Activated CD4-positive, alpha-beta T cell treated with anti-CD3 and anti-CD28 coated beads, Interleukin-10, Interleukin-2, amounts not matched to agents 100 ng/mL and 50 ng/mL, durations not matched to agents 16 hours and 8 hours (primary cell): ENCODE data around the gene UNC13B.
"Not testable (repeated sequence)": the region's sequence is repeated elsewhere in the genome, so short reads cannot be mapped to it uniquely, and the experiment has no call there.

Experiments
- DNase-seq: peaks from one replicate; pipeline ENCODE4 v3.0.0-alpha.2; 2020

UNC13B gene

DNA sequence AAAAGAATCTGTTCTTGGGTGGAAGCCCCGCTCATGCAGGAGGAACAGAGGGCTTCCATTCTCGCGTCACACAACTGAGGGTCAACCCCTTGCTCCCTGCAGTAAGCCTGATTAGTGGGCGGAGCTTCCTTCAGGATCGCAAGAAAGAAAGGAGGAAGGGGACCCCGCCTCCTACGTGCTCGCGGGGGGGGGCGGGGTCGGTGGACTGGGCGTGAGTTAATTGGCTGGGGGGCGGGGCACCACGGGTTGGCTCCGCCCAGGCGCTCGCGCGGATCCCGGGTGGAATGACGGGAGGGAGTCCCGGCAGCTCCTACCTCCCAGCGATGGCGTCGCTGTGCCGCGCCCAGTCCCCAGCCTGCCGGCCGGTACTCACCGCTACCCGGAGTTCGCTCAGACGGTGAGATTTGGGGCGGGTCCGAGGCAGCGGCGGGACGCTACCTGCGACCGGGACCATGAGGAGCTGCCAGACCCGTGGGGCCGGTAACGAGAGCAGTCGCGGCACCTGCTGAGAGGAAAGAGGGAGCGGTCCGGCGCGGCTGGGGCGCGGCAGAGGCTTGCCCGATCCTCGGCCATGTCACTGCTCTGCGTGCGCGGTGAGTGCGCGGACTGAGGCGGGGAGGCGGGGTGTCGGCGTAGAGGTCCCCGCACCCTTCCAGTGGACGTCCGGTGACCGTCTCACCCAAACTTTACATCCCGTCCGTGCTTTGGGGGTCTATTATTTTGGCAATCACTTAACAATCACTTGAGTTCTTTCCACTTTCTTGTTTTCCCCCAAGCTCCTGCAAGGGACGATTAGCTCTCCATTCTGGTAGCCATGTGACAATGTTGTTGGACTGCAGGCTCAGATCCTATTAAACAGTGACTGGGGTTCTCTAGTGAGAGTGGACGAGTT is at the start of gene UNC13B:
TSS of gene UNC13B (plus strand) at position 297 of the 892 bp plus-strand sequence. CDS start at position 572, 275 bp downstream.
- DNase-seq, result peak; percentile 86

DNA sequence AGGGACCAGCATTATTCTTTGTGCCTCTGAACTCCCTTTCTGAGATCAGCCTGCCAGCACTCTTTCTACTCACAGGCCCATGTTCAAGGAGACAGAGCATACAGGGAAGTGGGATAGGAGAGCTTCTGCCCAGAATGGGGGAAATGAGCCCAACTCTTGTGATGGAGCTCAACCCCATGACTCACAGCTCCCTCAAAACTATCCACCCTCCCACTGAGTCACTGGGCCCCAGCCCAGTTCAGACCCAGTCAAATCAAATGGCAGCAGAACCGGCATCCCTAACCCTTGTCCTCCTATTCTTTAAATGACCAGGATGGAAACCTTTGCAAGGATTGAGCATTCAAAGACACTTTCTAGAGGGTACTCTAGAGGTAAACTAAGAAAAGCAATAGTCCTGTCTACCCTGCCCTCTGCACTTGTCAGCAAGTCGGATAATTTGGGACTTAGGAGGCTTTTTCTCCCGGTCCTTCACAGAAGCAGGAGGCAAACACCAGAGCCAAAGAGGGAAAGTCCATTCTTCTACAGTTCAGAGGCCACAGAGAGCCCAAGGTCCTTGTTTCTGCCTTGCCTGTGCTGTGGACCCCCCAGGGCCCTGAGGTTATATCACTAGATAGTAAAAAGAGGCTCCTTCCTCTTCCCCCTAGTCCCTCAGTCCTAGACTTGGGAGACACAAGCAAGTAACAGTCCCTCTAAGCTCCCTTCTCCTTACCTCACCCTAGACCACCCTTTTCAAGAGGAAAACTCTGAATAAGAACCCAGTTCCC is 49.4 kb upstream of the UNC13B start:
- no peak for DNase-seq

DNA sequence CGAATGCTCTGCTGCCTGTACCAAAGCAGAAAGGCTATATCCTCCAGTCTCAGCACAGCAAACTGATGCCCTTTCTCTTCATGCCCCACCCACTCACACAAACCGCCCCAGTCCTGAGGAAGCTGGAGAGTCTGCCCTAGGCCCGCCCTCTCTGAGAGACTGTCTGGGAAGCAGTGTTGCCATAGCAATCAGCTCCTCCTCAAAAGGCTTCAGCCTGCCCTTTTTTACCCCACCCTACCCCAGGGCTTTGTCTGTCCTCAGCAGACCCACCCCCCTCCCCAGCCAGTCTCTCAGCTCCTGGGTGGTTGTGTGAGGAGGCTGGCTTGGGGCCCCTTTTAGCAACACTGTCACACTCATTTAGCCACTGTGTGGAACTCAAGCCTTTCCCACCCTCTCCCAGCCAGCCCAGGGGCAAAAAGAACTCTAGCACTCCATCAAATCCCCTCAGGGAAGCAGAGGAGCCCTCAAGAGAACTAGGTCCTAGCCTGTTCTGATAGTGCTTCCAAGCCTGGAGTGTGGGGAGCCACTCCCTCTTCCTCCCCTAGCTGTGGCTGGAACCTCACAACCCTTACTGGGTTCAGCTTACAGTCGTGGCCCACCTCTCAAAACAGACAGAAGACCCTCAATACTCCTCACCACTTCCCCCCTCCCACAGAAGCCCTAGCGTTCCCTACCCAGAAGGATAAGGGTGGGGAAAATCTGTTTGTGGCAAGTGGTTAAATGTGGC is 47.5 kb upstream of the UNC13B start:
- peak; percentile 83 for DNase-seq

DNA sequence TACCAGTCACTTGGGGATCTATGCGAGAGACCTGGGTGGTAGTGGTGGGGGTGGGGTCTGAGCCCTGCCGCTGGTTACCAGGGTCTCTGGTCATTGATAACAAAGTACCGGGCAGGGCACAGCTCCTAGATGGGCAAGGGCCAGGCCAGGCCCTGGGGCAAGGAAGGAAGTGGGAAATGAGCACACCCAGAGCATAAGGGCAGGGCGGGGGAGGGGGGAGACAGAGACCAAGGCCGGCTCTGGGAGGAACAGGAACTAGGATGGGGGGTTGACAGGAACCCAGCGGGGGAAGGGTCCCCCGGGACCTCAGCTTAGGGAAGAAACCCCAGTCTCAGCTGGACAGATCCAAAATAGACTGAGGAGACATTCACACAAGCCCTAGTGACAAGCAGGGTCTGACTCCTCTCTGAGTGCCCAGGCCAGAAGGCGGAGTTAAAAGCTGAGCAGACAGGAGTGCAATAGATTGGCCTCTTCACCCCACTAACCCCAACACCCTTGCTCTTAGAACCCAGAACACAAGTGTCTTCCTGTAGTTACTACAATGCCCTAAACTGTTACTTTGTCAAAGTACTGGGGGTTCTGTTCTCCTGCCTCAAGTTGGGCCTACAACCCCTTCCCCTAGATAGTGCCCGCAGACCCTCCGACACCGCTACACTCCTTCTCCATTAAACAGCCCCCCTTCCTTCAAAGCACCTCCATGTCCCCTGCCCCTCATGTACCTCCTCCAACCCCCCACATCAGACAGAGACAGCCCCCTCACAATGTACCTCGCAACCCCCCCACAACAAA is 46.8 kb upstream of the UNC13B start:
- DNase-seq, result peak; percentile 36

DNA sequence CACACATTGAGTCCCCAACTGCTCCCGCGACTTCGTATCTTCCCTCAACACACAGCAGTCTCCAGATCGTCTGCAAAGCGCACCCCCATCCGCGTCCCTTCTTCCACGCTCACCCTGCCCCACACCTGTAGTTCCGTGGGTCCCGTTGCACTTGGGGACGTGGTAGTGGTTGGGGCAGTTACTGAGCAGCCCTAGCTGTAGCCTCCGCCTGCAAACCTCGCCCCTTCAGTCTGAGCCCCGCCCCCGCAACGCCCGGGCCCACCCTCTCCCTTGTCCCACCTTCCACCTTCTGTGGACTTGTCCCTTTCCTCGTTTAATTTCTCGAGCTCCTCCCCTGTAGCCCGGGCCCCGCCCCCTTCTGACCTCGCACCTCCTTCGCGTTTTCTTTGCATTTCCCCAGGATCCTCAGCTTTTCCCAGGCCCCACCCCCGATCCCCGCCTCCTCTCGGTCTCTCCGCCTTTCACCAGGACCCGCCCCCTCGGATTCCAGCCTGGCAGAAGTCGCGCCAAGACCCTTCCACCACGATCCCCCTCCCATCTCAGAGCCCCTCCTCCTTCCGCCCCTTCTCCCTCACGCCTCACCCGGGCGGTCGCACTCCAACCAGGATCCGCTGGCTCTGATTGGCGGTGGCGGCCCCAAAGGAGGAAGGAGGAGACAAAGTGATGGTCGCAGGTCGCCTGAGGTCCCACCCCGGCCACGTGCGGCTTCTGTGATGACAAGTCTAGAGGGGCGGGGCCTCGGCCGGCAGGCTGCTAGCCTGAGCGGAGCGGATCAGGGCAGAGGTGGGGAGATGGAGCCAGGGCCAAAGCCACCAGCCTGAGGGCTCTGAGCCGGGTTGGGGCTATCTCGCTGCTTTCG is 45.9 kb upstream of the UNC13B start, which contains the start of gene ATOSB:
TSS of gene ATOSB (minus strand) at position 183 of the 859 bp plus-strand sequence. CDS start 7,588 bp downstream, outside the sequence.
- DNase-seq, result peak; percentile 94

DNA sequence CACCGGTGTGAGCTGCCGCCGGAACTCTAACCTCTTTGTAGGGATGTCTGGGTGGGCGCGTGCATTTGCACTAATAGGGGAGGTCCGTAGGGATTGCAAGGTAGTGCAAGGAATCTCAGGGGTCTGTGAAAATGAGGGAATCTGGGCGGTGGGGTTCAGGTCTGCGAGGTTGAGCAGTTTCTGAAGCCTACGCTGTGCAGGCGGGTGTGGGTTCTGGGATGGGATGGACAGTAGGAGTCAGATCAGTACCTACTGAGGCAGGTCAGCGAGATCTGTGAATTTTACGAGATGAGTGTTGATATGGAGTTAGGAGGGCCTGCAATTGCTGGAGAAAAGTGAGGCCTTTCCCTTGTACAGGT is 45.3 kb upstream of the UNC13B start:
- no peak for DNase-seq

DNA sequence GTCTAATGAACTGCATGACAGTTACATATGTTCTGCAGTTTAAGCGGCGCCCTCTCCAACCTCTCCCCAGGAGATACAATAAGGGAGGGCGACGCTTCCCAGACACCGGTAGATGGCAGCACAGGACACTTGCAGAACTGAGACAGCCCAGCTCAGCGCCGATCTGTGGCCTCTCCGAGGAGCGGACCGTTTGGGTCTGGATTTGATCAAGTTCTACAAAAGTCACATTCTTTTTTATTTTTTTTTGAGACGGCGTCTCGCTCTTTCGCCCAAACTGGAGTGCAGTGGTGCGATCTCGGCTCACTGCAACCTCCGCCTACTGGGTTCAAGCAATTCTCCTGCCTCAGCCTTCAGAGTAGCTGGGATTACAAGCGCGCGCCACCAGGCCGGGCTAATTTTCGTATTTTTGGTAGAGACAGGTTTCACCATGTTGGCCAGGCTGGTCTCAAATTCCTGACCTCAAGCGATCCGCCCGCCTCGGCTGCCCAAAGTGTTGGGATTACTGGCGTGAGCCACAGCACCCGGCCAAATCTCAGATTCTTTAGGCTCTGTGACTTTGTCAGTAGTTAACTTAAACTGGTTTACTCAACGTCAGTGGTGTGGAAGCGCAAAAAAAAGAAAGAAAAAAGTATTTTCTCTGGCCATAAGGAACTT is 44.8 kb upstream of the UNC13B start:
- DNase-seq, result peak; percentile 93

DNA sequence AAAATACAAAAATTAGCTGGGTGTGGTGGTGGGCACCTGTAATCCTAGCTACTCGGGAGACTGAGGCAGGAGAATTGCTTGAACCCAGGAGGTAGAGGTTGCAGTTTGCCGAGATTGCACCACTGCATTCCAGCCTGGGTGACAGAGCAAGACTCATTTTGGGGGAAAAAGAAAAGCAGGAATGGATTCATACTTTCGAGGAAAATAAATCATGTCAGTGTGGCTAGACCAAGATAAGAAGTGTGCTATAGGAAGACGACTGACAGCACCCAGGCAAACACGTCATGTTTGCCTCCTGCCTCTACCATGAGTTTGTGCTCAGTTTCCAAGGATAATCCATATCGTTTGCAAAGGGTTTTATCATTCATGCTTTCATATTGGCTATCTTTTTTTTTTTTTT is 26.9 kb upstream of the UNC13B start:
- no peak for DNase-seq

DNA sequence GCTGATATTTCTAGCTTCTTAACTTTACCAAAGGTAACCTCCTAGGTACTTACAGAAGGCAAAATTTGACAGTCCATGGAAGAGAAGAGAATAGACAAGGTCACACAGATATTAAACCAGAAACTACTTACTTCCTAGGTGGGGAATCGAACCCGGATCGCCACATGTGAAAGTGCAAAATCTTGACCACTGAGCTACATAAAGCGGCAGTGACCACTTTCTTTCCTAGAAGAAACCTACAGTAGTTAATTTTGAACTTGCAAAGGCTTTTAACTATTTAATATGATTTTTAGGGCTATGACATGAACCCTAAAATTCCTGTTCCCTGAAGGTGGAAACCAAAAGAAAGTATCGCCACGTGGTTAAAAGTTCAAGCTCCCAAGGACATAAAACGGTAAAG is 25.8 kb upstream of the UNC13B start:
- DNase-seq, result no peak

DNA sequence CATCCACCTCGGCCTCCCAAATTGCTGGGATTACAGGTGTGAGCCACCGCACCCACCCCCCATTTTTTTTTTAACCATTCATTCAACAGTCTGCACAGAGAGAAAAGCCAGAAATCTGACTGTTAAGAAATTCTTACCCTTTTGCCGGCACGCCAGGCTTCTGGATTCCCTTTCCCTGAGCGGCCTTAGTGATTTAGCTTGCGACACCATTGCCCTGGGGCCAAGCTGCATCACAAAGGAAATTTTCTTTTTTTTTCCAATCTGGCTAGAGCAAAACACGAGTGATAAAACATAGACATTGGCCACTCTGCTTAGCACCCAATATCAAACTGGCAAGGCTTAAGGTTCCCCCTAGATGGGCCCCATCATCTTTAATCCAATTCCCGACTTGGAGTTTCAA is 24.9 kb upstream of the UNC13B start:
- DNase-seq, result no peak

DNA sequence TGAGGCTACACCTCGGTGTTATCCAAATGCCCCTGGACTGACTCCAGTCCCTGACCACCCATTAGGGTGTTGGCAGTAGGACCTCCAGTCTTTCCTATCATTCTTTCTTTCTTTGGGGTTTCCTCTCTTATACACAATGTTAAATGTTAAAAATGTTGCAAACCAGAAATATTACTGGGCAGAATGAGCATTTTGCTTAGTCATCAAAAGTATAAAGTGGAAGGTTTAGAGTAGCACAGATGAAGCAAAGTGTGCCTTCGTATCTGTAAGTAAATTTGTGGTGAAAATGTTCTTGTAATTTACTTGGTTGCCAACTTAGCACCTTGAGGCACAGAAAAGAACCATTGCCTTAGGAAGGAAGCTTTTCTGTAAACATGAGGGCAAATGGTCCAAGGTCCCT is 21.7 kb upstream of the UNC13B start:
- no peak for DNase-seq

DNA sequence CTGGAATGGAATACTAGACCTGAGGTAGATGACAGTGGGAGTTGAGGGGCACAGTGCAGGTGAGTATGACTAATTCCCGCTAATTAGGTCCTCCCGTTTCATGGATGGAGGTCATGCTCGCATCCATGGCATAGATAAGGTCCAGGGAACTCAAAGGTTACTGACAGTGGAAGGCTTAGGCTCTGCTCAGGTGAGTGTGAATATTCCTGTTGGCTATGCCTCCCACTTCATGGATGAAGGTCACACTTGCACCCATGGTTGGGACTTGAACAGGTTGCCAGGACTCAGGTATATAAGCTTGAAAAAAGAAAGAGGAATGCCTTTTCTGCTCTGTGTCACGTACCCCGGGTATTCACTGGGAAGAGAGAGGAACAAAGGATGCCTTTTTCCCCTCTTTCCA is 19.8 kb upstream of the UNC13B start:
- DNase-seq, result no peak

DNA sequence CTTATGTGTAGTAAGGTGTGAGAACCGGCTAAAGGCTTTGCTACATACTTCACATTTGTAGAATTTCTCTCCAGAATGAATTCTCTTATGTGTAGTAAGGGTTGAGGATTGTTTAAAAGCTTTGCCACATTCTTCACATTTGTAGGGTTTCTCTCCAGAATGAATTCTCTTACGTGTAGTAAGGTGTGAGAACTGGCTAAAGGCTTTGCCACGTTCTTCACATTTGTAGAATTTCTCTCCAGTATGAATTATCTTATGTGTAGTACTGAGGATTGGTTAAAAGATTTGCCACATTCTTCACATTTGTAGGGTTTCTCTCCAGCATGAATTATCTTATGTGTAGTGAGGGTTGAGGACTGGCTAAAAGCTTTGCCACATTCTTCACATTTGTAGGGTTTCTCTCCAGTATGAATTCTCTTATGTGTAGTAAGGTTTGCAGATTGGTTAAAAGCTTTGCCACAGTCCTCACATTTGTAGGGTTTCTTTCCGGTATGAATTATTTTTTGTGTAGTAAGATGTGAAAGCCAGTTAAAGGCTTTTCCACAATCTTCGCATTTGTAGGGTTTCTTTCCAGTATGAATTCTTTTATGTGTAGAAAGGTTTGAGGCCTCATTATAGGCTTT is 13.8 kb upstream of the UNC13B start:
- DNase-seq, result not testable (repeated sequence)

DNA sequence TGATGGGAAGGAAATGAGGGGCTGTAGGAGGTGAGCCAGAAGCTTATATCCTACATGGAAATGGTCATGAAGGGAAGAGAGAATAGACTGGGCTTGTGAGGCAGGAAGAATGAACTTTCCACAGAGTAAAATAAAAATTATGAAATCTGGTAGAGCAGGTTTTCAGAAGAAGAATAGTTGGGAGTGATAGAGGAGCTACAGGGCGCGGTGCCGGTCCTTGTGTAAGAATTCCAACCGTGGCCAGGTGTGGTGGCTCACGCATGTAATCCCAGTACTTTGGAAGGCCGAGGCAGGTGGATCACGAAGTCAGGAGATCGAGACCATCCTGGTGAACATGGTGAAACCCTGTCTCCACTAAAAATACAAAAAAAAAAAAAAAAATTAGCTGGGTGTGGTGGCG is 8.9 kb upstream of the UNC13B start:
- no peak for DNase-seq

DNA sequence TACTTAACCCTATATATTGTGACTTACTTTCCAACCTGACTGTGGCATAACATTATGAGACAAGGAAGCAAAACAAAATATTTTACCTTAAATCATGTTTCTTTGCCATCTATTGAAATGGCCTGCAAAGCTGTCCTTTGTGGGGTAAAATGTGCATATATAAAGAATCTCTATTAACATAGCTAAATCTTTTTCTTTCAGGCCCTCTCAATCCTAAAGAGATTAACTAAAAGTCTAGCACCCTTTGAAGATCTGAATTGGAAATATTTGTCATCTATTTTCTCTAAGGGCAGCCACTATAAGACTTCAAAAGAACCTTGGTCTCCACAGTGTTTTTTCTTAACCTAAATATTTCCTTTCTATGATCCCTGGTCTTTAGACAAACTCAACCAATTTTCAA is 5.0 kb upstream of the UNC13B start:
- no peak for DNase-seq

DNA sequence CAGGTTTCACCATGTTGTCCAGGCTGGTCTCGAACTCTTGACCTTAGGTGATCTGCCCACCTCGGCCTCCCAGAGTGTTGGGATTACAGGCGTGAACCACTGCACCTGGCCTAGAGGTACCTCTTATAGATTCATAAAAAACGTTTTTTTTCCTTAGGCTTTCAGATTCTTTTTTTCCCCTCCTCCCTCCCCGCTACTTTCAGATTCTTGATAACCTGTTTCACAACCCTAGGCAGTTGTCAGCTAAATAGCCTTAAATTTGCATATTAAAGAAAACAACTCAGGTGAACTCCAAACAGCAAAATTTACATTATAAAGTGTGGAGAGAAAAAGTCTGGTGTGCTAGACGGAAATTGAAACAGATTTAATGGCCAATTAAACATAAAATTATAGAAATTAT is 4.0 kb upstream of the UNC13B start:
- DNase-seq, result not testable (repeated sequence)

DNA sequence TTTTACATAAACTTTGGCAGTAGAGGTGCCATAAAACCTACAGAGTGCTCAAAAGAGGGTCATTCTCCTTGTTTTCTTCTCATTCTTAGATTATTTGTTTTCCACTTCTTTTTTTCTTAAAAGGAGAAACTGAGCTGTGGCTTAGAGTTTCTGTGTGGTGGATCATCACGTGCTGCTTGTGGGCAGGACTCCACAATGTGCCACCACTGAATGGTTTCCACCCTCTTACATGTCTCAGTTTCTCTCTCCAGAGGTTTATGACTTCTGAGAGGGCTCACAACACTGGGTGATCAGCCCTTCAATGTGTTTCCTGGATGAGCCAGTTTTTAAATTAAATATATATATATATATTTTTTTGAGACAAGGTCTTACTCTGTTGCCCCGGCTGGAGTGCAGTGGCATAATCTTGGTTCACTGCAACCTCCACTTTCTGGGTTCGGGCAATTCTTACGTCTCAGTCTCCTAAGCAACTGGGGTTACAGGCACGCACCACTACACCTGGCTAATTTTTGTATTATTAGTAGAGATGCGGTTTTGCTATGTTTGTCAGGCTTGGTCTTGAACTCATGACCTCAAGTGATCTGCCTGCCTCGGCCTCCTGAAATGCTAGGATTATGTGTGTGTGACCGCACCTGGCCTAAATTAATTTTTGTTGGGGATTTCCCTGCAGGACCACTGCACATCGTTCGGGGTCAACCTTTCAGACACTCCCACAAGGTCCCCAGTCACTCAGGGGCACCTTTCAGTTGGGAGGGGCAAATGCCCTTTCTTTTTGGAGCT is 3.1 kb upstream of the UNC13B start:
- DNase-seq, result no peak

DNA sequence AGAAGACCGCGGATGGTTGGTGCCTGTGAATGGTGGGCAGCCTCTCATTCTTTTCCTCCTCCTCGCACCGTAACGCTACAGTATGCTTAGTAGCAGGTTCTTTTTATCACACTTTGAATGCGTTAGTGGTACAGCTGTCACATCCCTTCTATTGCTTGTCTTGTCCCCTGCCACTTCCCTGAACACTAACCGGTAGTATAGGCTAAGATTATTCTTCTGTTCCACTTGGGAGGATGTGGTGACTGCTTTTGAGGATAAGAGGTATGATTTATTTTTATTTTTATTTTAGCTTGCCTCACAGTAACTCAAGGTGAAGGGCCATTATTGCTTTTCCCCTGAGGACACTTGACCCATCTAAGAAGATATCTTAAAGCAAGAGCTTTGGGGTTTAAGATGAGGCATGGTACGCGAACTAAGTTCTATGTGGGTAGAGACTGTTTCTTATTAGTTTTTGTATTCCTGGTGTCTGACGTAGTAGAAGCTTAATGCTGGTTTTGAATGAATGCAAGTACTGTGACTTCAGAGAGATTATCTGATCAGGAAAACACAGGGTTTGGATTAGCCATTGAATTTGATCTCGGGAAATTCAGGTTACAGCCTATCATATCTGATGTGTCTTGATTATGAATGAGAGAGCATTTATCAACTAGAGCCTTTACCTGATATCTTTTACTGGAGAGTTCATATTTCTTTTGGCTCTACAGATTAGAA is 951 bp downstream of the UNC13B start:
- no peak for DNase-seq

DNA sequence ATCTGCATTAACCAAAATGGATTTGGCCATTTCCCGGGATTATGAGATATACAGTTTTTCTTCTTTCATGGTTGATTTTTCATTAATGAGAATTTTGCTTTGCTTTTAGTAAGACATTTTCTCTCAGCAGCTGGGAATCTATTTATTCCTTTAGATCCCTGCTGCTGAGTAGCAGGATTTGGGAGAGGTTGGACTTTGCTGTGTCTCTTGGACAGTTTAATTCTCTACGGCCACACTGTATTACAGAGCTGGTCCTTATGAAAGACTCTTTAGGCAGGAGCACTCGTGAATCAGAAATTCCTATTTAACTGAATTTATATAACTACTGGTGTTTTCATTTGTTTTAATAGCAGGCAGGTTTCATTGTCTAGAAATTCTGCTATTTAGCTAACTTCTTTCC is 1.6 kb downstream of the UNC13B start:
- no peak for DNase-seq
